Fibroblast of lung (primary cell): ENCODE measurements around the gene COMTD1. TPM values are rescaled to one million over a fixed set of nuclear protein-coding genes. Genes with fewer than 3 reads are reported as not detected.
"Not testable (repeated sequence)": the region's sequence is repeated elsewhere in the genome, so short reads cannot be mapped to it uniquely, and the experiment has no call there.

Experiments used
- DNase-seq, 2 donors: peaks; one replicate each; pipeline versions ENCODE4 v3.0.0 to v3.0.0-alpha.2; 2010; ENCODE audit warnings: low read depth in 2 of 2
- H2AFZ ChIP-seq: 2 replicates; pipeline ENCODE4 v1.5.1; 2012; ENCODE audit warnings: low read length, control low read depth, inconsistent platforms
- H3K27ac ChIP-seq: 2 replicates; pipeline ENCODE4 v1.5.1; 2011; ENCODE audit warnings: low read length, control low read depth; ENCODE audit not compliant: insufficient read depth
- H3K27me3 ChIP-seq: 2 replicates; pipeline ENCODE4 v1.5.1; 2011; ENCODE audit warnings: mild to moderate bottlenecking, low read length; ENCODE audit not compliant: control insufficient read depth, insufficient read depth
- H3K36me3 ChIP-seq: 2 replicates; pipeline ENCODE4 v1.5.1; 2011; ENCODE audit warnings: low read length; ENCODE audit not compliant: control insufficient read depth, insufficient read depth
- H3K4me1 ChIP-seq: 2 replicates; pipeline ENCODE4 v1.5.1; 2011; ENCODE audit warnings: low read length; ENCODE audit not compliant: control insufficient read depth, insufficient read depth; ENCODE audit errors: extremely low read depth
- H3K4me2 ChIP-seq: 2 replicates; pipeline ENCODE4 v1.5.1; 2011; ENCODE audit warnings: low read length, control low read depth; ENCODE audit not compliant: insufficient read depth; ENCODE audit errors: extremely low read depth
- H3K4me3 ChIP-seq, 4 experiments: fragments of 200-600 bp in 1 of 4; sonication (generic) in 1 of 4; replicated peaks in 1 of 4; 2 replicates each; pipeline ENCODE4 v1.5.1; 2011 to 2016; ENCODE audit warnings: low read length in 4 of 4, low read depth in 3 of 4, mild to moderate bottlenecking in 3 of 4, control low read depth in 2 of 4, inconsistent platforms in 1 of 4, mixed read lengths in 1 of 4; ENCODE audit not compliant: insufficient read depth in 1 of 4; ENCODE audit errors: control extremely low read depth in 1 of 4
- H3K79me2 ChIP-seq: 2 replicates; pipeline ENCODE4 v1.5.1; 2012; ENCODE audit warnings: mild to moderate bottlenecking, low read length, inconsistent platforms; ENCODE audit not compliant: control insufficient read depth, insufficient read depth
- H3K9ac ChIP-seq: 2 replicates; pipeline ENCODE4 v1.5.1; 2011; ENCODE audit warnings: mild to moderate bottlenecking, low read length, control low read depth; ENCODE audit not compliant: insufficient read depth
- H3K9me3 ChIP-seq: 2 replicates; pipeline ENCODE4 v1.5.1; 2012; ENCODE audit warnings: low read depth, low read length; ENCODE audit not compliant: control insufficient read depth, insufficient read depth
- H4K20me1 ChIP-seq: 2 replicates; pipeline ENCODE4 v1.5.1; 2011; ENCODE audit warnings: low read length; ENCODE audit not compliant: control insufficient read depth, insufficient read depth; ENCODE audit errors: extremely low read depth
- CTCF ChIP-seq, 2 donors: IDR thresholded peaks in 1 of 2; conservative IDR thresholded peaks in 1 of 2; 1 replicate in 1 of 2; 2 replicates in 1 of 2; pipeline ENCODE4 v1.5.1; 2011 to 2012; ENCODE audit warnings: low read length in 2 of 2, control low read depth in 1 of 2, inconsistent platforms in 1 of 2, low read depth in 1 of 2, mild to moderate bottlenecking in 1 of 2
- EZH2 ChIP-seq: IDR thresholded peaks from 2 replicates; pipeline ENCODE4 v1.5.1; 2012; ENCODE audit warnings: low read length, control low read depth, mild to moderate bottlenecking; ENCODE audit errors: missing control alignments
- polyA plus RNA-seq, 2 donors: library from polyadenylated mRNA; depleted of rRNA in 1 of 2; stranded (reverse) in 1 of 2; unstranded in 1 of 2; fragments of >200 nt; gene quantifications; 2 replicates each; pipeline ENCODE4 v1.2.1, GENCODE V29; 2011 to 2012; ENCODE audit warnings: missing spikeins in 1 of 2
- total RNA-seq: library from RNA; depleted of rRNA; stranded (reverse); fragments of >200 nt; gene quantifications from 2 replicates; pipeline ENCODE4 v1.2.1, GENCODE V29; 2014

COMTD1 gene
- total and polyA plus RNA-seq, 2 donors (not counting 1 experiment from before 2014, with no cell fraction given): 2.0 to 8.3 TPM

GRCh38 chr10:75202321-75203045 is 33.3 kb downstream of the COMTD1 start:
- TF ChIP-seq CTCF (conservative IDR thresholded peaks at IDR 0.05 in 1 of 2, IDR thresholded peaks at IDR 0.05 in 1 of 2; ENCODE audit: low read depth in 1 of 2, low read length in 2 of 2) (no peak), EZH2 (no peak)
- Histone ChIP-seq H3K36me3 (no peaks in the 10 kb centered on the region), H3K4me1 (peaks cover 11% of the 10 kb centered on the region), H4K20me1 (no peaks in the 10 kb centered on the region), H3K4me3 (no peak overlapping the region), H3K4me2 (peak overlapping the region; percentile 60), H3K9ac (no peak overlapping the region), H3K79me2 (no peaks in the 10 kb centered on the region), H3K27ac (peak overlapping the region; percentile 42), H2AFZ (peak overlapping the region; percentile 62), H3K9me3 (no peaks in the 10 kb centered on the region), H3K27me3 (no peaks in the 10 kb centered on the region)
- DNase-seq: peak; percentile 68 to 81

GRCh38 chr10:75201793-75202307 is 33.9 kb downstream of the COMTD1 start:
- H3K4me1 ChIP-seq: peaks cover 10% of the 10 kb centered on the region
- TF ChIP-seq CTCF (conservative IDR thresholded peaks at IDR 0.05 in 1 of 2, IDR thresholded peaks at IDR 0.05 in 1 of 2; ENCODE audit: low read depth in 1 of 2, low read length in 2 of 2) (no peak), EZH2 (no peak)
- H4K20me1 ChIP-seq: no peaks in the 10 kb centered on the region
- H3K27ac ChIP-seq: no peak overlapping the region
- no peak for DNase-seq
- no peaks in the 10 kb centered on the region for H3K27me3 ChIP-seq
- H3K4me3 ChIP-seq: no peak overlapping the region
- H2AFZ ChIP-seq: no peak overlapping the region
- H3K79me2 ChIP-seq: no peaks in the 10 kb centered on the region
- H3K4me2 ChIP-seq: no peak overlapping the region
- no peaks in the 10 kb centered on the region for H3K36me3 ChIP-seq
- H3K9ac ChIP-seq: no peak overlapping the region
- H3K9me3 ChIP-seq: no peaks in the 10 kb centered on the region

- not testable (repeated sequence) for H3K27me3 ChIP-seq
Measured at GRCh38 chr10:75199949-75200348, 35.8 kb downstream of the COMTD1 start.

More at GRCh38 chr10:75199949-75200348, 35.8 kb downstream of the COMTD1 start:
- H3K4me3 ChIP-seq, H3K79me2 ChIP-seq, H3K4me2 ChIP-seq, H3K9ac ChIP-seq, H3K36me3 ChIP-seq, H3K4me1 ChIP-seq, H3K27ac ChIP-seq, DNase-seq, H4K20me1 ChIP-seq, H3K9me3 ChIP-seq, H2AFZ ChIP-seq: not testable (repeated sequence)
